ENCODE data around the gene NENF.

NENF gene

GRCh38 chr1:212487774-212488435 is 55.2 kb downstream of the NENF start:
- DNase-seq (ENCODE audit: low spot score), result no peak
- TF ChIP-seq, protein P1, sequence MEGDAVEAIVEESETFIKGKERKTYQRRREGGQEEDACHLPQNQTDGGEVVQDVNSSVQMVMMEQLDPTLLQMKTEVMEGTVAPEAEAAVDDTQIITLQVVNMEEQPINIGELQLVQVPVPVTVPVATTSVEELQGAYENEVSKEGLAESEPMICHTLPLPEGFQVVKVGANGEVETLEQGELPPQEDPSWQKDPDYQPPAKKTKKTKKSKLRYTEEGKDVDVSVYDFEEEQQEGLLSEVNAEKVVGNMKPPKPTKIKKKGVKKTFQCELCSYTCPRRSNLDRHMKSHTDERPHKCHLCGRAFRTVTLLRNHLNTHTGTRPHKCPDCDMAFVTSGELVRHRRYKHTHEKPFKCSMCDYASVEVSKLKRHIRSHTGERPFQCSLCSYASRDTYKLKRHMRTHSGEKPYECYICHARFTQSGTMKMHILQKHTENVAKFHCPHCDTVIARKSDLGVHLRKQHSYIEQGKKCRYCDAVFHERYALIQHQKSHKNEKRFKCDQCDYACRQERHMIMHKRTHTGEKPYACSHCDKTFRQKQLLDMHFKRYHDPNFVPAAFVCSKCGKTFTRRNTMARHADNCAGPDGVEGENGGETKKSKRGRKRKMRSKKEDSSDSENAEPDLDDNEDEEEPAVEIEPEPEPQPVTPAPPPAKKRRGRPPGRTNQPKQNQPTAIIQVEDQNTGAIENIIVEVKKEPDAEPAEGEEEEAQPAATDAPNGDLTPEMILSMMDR (IDR thresholded peaks at IDR 0.05), result no peak
- Histone ChIP-seq H3K4me3 (no peak overlapping the region), H3K27ac (peak overlapping the region; percentile 5 to 54)

- no peak for DNase-seq (ENCODE audit: low spot score)
- H3K27ac ChIP-seq, result peak overlapping the region; percentile 54 to 60
- TF ChIP-seq, protein P1 (IDR thresholded peaks at IDR 0.05), result no peak
Observed at GRCh38 chr1:212488436-212489283, 55.9 kb downstream of the NENF start.

DNA sequence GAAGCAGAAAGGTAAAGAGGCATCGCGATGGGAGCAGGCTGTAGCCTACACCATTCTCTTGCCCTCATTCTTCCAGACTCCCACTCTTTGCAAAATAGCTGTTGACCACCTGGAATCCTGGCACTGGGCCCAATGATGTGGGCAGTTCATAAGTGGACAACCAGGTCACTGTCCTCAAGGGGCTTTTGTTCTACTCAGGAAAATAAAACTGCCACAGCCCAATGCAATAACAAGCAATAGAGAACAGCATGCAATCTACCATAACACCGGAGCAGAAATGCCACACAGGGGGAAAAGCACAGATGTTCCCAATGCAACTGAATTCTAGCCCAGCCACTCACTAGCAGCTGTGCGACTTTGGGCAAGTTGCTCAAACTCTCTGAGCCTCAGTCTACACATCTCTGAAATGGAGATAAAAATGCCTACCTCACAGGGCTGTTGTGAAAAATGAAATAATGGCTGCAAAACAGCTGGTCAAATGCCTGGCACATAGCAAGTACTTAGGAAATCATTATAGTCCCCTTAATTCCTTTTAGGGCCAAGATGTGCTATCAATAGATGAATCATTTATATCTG is 56.7 kb downstream of the NENF start:
- Histone ChIP-seq H3K27ac (peak overlapping the region; percentile 54 to 60), H3K4me3 (no peak overlapping the region)
- no peak for DNase-seq (ENCODE audit: low spot score)
- TF ChIP-seq, protein P1 (IDR thresholded peaks at IDR 0.05), result no peak

More at GRCh38 chr1:212488436-212489283, 55.9 kb downstream of the NENF start:
- no peak overlapping the region for H3K4me3 ChIP-seq

DNA sequence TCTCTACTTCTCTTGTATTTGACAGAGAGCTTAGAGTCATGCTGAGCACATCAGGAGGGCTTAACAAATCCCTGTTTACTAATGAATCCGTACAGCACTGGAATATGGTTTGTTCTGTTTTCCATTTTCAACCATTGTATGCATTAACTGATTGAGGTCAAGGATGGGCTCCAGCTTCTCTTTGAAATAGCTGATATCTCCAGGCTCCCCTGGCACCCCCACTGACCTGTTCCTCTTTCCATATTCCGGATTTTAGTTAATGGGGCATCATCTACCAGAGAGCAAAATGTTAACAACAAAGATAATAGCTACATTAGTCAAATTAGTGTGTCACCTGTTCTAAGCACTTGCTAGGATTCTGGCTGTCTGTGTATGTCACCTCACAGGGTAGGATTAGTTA is 57.6 kb downstream of the NENF start:
- no peak overlapping the region for H3K27ac ChIP-seq
- no peak for DNase-seq (ENCODE audit: low spot score)
- TF ChIP-seq, protein P1 (IDR thresholded peaks at IDR 0.05), result no peak
- H3K4me3 ChIP-seq, result no peak overlapping the region

DNA sequence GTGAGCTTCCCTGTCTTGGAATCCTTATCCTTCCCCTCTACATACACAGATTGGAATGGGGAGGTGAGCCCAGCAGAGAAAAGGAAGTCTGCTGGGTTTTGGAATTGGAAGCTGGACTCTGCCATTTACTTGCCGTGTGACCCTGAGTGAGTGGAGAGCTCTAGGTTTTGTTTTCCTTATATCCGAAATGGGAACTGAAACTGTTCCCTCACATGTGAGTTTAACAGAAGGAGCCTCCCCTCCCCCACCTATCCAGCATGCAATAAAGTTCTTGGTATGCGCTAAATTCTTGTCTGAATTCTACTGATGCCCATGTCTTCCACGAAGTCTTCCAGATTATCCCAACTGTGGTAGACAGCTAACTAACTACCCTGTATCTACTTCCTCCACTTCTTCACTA is 58.7 kb downstream of the NENF start:
- Histone ChIP-seq H3K4me3 (no peak overlapping the region), H3K27ac (peak overlapping the region in 1 of 2 donors; percentile 40)
- DNase-seq (ENCODE audit: low spot score), result no peak

More for the DNA sequence above, 58.7 kb downstream of the NENF start:
- TF ChIP-seq, protein P1 (IDR thresholded peaks at IDR 0.05), result no peak

All from coronary artery (tissue), 2 donors.